Amniotic epithelial cell (primary cell): ENCODE measurements around the gene ADGRV1.
"Not testable (repeated sequence)": the region's sequence is repeated elsewhere in the genome, so short reads cannot be mapped to it uniquely, and the experiment has no call there.

Experiments
- DNase-seq: peaks from one replicate; pipeline ENCODE4 v3.0.0-alpha.2; 2010; ENCODE audit warnings: low read depth

ADGRV1 gene

GRCh38 chr5:91030521-91031401, 472.2 kb downstream of the ADGRV1 start:
- peak; percentile 53 for DNase-seq

GRCh38 chr5:91031402-91031752, 472.8 kb downstream of the ADGRV1 start:
- DNase-seq, result no peak

DNA sequence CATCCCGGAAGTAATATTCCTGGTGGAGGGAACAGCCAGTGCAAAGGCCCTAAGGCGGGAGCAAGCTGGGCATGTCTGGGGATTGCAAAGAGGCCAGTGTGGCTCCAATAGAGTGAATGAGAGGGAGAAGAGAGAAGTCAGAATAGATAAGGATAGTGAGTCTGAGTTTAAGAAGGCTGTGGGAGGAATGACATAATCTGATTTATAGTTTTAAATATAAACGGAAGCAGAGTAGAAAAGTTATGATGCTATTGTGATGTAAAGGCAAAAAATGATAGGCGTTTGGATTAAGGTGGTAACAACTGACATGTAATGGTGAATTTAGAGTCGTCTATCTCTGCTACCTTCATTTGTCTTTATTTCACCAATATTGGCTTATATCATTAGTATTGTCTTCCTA, 473.5 kb downstream of the ADGRV1 start:
- DNase-seq, result peak; percentile 24

- no peak for DNase-seq
Observed at GRCh38 chr5:91033370-91033769, 474.8 kb downstream of the ADGRV1 start.

GRCh38 chr5:91038180-91038808, 479.7 kb downstream of the ADGRV1 start:
- DNase-seq, result no peak

DNA sequence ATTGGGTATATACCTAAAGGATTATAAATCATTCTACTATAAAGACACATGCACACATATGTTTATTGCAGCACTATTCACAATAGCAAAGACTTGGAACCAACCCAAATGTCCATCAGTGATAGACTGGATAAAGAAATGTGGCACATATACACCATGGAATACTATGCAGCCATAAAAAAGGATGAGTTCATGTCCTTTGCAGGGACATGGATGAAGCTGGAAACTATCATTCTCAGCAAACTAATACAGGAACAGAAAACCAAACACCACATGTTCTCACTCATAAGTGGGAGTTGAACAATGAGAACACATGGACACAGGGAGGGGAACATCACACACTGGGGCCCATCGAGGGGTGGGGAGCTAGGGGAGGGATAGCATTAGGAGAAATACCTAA, 482.5 kb downstream of the ADGRV1 start:
- not testable (repeated sequence) for DNase-seq

GRCh38 chr5:91042247-91042935, 483.8 kb downstream of the ADGRV1 start:
- no peak for DNase-seq

DNA sequence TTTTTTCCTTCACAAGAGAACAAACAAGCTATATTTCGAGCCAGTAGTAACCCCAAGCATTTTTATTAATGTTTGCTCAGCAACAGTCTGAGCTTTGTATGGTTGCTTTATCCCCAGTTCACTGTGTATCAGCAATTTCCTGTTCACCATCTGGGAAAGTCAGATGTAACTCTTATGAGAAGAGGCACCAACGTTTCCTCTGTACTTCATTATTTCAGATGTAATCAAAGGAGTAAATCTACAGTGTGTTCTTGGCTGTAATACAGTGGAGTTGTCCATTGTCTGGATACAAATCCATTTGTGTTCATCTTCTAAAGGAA, 484.3 kb downstream of the ADGRV1 start:
- no peak for DNase-seq

- DNase-seq, result no peak
Observed at GRCh38 chr5:91048073-91048472, 489.5 kb downstream of the ADGRV1 start.

DNA sequence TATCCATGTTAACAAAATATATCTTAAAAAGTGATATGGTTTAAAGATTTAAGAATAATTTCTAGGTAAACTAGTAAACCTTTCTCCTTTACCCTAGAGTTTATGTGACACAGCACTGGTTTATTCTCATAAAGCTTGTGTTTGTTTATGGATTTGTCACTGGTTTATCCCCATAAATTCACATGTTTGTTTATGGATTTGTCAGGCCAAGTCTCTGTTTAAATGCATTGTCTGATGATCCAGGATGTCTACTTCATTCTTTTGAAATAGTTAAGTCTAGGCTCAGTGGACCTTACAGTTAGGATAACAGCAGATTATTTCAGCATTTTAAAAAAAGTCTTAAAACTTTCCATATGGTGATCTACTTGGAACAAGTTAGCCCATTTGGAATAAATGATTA, 490.5 kb downstream of the ADGRV1 start:
- no peak for DNase-seq

DNA sequence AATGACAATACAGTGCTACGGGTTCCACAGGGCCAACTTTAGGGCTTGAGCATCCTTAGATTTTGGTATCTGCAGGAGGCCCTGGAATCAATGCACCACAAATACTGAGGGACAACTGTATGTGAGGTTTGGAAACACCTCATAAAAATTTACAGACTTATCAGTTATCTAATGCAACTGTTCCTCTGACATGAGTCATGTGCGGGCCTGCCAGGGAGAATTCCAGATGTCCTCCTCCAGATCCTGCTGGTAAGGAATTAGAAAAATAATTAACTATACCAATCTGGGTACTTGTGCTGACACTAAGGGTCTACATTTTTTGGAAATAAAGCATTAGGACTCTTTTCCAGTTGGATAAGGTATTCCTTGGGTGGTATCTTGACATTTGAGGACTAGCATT, 491.2 kb downstream of the ADGRV1 start:
- peak; percentile 65 for DNase-seq

- not testable (repeated sequence) for DNase-seq
Observed at GRCh38 chr5:91052411-91052810, 493.8 kb downstream of the ADGRV1 start.

DNA sequence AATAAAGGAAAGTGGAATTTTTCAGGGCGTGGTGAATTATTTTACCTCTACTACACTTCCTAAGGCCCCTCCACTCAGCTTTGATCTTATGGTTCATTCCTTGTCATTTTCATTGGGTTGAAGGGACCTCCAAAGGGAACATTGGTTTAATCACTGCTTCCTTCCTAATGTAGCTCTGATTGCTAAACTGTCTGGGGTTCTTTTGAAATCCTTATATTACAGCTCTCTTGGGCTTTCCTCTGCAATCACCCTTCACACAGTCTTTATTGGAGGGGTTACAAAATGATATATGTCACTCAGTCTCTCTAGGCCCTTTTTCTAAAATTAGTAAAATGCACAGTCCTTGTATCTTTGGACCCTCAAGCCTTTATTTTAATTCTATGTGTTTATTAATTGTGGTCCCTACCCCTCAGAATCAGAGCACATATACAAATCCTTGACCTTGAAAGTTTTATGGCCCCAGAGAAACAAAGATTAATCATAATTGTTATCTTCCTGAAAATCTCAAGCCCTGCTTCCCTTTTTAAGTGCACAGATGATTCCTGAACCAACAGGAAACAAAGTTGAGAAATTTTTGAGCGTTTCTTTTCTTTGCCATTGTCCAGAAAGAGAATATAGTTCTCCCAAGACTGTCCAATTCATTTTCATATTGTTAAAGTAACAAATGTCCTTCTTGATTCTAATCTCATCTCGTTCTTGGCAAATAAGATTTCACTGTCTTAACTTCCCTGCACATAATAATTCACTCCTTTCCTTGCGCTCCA, 494.6 kb downstream of the ADGRV1 start:
- DNase-seq, result peak; percentile 61

DNA sequence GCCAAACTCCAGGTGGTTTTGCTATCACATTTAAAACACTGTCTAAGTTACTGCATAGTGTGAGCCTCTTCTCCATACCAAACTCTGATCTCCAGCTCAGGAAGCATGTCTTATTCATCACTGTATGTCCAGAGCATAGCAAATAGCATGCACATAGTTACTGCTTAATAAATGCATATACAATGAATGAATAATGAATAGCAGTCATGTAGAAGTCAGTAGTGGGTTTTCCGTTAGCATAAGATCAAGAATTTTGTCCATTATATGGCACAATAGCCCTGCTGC, 495.1 kb downstream of the ADGRV1 start:
- no peak for DNase-seq

- DNase-seq, result no peak
Observed at GRCh38 chr5:91058155-91058554, 499.6 kb downstream of the ADGRV1 start.

DNA sequence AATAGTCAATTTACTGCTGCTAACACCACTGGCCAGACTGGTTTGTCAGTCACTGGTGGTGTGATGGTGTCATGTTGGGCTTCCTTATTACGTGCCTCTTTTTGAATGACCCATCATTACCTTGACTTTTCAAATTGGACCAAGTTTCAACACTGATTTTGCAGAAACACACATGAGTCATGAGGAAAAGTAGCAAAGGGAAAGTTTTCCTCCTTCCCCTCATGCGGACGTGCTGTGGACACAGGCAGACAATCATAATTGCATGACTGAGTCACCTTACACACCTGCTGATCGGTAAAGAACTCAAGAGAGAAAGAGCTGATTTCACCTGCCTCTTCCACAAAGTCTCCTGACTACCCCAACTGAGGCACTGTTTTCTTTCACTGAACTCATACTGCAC, 500.0 kb downstream of the ADGRV1 start:
- DNase-seq, result no peak

DNA sequence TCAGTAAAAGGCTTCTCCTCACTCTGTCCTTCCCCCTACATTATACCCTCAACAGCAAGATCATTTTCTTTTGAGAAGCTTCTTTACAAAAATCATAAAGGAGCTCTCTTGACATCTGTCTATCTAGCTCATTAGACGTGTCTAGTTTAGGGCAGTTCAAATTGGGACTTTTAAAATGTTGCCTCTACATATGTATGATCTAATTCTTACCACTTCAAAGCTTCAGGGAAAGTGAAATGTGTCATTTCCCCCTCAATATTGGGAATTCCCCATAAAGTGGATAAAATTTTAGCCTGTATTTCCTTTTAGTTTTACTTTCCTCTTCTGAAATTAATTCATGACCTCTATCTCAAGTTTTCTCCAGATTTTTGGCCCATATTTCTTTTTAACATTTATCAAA, 500.8 kb downstream of the ADGRV1 start:
- DNase-seq, result no peak

DNA sequence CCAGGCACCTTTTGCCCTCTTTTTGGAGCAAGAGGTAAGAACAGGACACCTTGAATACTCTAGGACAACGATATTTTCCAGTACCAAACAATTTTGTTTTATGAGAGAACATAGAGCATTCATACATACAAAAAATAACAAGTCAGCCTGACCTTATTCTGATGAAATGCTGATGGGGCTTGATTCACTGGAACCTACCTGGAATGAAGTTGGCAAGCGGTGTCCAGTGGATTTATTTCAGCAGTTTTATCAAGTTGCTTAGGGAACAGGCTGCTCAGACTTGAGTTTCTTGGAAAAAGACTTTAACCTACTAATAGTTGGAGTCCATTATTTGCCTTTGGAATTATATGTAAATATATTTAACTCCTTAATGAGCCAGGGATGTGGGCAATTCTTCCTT, 502.5 kb downstream of the ADGRV1 start:
- no peak for DNase-seq

DNA sequence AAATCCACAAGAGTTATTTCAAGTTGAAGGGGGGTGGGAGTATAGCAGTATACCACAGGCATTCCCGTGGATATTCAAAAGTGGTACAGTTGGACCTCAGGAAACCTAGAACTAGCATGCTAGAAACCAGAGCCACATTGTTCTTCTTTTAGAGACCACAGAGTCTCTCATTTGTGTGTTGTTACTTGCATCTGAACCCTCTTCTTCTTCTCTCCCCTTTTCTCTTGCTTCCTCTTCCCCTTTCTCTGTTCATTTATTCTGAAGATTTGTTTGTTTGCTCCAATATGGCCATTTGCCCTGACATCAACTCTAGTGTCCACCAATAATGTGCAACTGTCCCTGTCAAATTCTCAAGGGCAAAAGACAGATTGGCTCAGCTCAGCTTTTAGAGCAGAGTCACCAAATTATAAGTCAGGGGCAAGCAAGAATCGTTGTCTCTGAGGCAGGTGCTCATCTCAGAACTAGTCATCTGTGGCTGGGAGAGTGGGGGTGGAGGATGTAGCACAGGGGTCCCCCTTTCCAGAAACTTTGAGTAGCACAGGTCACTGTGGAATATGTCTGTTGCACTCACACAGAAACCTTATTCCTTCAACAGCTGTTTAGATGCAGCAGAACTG, 503.5 kb downstream of the ADGRV1 start:
- no peak for DNase-seq

GRCh38 chr5:91063098-91063690, 504.6 kb downstream of the ADGRV1 start:
- DNase-seq, result not testable (repeated sequence)

GRCh38 chr5:91065496-91065895, 506.9 kb downstream of the ADGRV1 start:
- no peak for DNase-seq

DNA sequence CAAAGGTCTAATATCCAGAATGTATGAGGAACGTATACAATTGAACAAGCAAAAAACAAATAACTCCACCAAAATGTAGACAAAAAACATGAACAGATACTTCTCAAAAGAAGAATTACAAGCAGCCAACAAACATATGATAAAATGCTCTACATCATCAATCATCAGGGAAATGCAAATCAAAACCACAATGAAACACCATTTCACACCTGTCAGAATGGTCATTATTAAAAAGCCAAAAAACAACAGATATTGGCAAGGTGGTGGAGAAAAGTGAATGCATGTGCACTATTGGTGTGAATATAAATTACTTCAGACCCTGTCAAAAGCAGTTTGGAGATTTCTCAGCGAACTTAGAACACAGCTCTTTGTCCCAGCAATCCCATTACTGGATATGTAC, 510.8 kb downstream of the ADGRV1 start:
- no peak for DNase-seq
